OCI-LY7 (cell line): ENCODE results near the gene DUSP28.

Experiments
- EZH2phosphoT487 ChIP-seq: fragments of 200-600 bp; sonication (generic); IDR thresholded peaks from 2 replicates; pipeline ENCODE4 v1.6.1; 2018; ENCODE audit warnings: low read depth, borderline replicate concordance, mild to moderate bottlenecking, mixed run types, antibody characterized with exemption, low read length, moderate library complexity, mixed read lengths
- TF ChIP-seq, protein P1 (sequence below): fragments of 200-600 bp; sonication (generic); conservative IDR thresholded peaks from 2 replicates; pipeline ENCODE4 v1.5.1; 2014; ENCODE audit warnings: mild to moderate bottlenecking, antibody characterized with exemption, low read length, moderate library complexity, mixed read lengths

DNA sequence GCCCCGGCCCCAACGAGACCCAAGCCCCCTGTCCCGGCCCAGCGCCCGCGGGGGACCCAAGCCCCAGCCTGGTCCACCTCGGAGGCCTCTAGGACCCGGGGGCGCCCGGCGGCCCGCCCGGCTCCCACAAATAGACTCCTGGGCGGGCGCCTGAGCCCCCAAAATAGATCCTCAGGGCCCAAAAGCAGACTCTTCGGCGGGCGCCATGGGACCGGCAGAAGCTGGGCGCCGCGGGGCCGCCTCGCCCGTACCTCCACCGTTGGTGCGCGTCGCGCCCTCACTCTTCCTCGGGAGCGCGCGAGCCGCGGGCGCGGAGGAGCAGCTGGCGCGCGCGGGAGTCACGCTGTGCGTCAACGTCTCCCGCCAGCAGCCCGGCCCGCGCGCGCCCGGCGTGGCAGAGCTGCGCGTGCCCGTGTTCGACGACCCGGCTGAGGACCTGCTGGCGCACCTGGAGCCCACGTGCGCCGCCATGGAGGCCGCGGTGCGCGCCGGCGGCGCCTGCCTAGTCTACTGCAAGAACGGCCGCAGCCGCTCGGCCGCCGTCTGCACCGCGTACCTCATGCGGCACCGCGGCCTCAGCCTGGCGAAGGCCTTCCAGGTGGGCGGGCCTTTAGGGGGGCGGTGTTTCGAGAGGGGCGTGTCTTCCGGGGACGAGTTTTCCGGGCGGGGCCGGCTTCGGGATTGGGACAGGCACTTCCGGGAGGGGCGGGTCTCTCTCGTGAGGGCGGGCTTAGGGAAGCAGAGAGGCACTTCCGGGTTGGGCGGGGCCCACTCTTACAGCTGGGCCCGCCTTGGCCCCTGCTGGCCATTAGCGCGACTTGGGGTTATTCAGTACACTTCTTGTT is 545 bp downstream of the DUSP28 start:
- TF ChIP-seq, protein P1, sequence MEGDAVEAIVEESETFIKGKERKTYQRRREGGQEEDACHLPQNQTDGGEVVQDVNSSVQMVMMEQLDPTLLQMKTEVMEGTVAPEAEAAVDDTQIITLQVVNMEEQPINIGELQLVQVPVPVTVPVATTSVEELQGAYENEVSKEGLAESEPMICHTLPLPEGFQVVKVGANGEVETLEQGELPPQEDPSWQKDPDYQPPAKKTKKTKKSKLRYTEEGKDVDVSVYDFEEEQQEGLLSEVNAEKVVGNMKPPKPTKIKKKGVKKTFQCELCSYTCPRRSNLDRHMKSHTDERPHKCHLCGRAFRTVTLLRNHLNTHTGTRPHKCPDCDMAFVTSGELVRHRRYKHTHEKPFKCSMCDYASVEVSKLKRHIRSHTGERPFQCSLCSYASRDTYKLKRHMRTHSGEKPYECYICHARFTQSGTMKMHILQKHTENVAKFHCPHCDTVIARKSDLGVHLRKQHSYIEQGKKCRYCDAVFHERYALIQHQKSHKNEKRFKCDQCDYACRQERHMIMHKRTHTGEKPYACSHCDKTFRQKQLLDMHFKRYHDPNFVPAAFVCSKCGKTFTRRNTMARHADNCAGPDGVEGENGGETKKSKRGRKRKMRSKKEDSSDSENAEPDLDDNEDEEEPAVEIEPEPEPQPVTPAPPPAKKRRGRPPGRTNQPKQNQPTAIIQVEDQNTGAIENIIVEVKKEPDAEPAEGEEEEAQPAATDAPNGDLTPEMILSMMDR, result no peak
- TF ChIP-seq EZH2phosphoT487, result no peak
